Measurements from ENCODE around the gene ELL.

GRCh38 chr19:18424890-18425514 lies 96.9 kb downstream of the ELL start:
- TF ChIP-seq ARNTL (CRISPR knock-in tag; IDR thresholded peaks at IDR 0.05; ENCODE audit: borderline replicate concordance, low read depth) (no peak), CREB5 (CRISPR knock-in tag; IDR thresholded peaks at IDR 0.05; ENCODE audit: low read depth) (no peak), PPARA (CRISPR knock-in tag; IDR thresholded peaks at IDR 0.05; ENCODE audit: borderline replicate concordance) (no peak)

All from SK-N-SH treated with all-trans-retinoic acid at 6 μM for 48 hours (cell line).